ENCODE results near the gene TBRG4.

Gene TBRG4

DNA sequence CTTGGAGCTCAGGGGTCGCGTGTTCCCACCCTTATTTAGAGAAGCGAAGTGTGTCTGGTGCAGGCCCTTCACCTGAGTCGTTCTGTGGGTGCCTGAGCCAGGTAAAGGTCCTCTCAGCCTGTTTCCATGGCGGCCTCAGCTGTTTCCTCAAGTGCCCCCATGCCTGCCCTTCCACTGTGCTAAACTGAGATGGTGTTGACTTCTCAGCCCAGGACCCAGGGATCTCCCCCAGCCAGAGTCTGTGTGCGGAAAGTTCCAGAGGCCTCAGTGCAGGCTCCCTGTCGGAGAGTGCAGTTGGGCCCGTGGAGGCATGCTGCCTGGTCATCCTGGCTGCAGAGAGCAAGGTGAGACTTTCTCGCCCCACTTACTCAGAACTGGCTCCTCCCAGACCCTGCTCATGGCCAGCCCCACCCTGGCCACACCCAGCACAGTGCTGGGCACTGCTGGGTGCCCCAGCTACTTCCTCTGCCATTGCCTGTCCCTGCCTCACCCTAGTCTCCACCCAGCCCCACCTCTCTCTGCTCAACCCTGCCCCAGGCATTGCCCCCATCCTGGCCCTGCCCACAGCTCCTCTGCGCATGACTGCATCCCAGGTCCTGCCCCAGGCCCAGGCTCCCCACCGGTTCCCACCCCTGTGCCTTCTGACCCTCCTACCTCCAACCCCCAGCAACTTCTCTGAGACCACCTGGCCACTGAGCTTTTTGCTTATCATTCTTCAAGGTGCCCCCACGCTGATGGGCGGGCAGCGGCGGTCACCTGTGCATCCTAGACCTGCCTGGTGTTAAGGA is 43.1 kb downstream of the TBRG4 start:
- DNase-seq (ENCODE audit: low read depth in 1 of 2, low spot score in 1 of 2), result no peak
- H3K4me3 ChIP-seq (replicated peaks; ENCODE audit: insufficient read depth, low read length), result no peak overlapping the region

DNA sequence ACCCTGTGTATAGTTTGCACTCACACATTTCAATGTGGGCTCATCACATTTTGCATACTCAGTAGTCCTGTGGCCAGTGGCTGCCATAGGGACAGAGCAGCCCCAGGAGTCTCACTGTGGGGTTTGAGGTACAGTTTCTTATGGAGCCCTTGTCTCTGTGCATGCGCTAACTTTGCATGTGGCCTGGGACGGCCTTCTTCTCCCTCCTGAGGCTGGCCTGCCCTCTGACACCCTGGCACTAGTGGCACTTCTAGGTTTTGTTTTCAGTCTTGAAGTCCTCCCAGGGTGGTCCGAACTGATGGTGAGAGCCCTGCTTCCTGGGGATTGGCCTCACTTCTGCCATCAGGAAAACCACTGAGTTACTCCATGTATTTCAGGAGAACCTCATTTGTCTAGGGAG is 43.9 kb downstream of the TBRG4 start:
- no peak for TF ChIP-seq GABPA (IDR thresholded peaks at IDR 0.05; ENCODE audit: low read depth)
- no peak for TF ChIP-seq POLR2AphosphoS5 (IDR thresholded peaks at IDR 0.05; ENCODE audit: low read depth)
- TF ChIP-seq, protein P1, sequence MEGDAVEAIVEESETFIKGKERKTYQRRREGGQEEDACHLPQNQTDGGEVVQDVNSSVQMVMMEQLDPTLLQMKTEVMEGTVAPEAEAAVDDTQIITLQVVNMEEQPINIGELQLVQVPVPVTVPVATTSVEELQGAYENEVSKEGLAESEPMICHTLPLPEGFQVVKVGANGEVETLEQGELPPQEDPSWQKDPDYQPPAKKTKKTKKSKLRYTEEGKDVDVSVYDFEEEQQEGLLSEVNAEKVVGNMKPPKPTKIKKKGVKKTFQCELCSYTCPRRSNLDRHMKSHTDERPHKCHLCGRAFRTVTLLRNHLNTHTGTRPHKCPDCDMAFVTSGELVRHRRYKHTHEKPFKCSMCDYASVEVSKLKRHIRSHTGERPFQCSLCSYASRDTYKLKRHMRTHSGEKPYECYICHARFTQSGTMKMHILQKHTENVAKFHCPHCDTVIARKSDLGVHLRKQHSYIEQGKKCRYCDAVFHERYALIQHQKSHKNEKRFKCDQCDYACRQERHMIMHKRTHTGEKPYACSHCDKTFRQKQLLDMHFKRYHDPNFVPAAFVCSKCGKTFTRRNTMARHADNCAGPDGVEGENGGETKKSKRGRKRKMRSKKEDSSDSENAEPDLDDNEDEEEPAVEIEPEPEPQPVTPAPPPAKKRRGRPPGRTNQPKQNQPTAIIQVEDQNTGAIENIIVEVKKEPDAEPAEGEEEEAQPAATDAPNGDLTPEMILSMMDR (IDR thresholded peaks at IDR 0.05; ENCODE audit: insufficient read depth, low read length), result no peak
- TF ChIP-seq, protein P2, sequence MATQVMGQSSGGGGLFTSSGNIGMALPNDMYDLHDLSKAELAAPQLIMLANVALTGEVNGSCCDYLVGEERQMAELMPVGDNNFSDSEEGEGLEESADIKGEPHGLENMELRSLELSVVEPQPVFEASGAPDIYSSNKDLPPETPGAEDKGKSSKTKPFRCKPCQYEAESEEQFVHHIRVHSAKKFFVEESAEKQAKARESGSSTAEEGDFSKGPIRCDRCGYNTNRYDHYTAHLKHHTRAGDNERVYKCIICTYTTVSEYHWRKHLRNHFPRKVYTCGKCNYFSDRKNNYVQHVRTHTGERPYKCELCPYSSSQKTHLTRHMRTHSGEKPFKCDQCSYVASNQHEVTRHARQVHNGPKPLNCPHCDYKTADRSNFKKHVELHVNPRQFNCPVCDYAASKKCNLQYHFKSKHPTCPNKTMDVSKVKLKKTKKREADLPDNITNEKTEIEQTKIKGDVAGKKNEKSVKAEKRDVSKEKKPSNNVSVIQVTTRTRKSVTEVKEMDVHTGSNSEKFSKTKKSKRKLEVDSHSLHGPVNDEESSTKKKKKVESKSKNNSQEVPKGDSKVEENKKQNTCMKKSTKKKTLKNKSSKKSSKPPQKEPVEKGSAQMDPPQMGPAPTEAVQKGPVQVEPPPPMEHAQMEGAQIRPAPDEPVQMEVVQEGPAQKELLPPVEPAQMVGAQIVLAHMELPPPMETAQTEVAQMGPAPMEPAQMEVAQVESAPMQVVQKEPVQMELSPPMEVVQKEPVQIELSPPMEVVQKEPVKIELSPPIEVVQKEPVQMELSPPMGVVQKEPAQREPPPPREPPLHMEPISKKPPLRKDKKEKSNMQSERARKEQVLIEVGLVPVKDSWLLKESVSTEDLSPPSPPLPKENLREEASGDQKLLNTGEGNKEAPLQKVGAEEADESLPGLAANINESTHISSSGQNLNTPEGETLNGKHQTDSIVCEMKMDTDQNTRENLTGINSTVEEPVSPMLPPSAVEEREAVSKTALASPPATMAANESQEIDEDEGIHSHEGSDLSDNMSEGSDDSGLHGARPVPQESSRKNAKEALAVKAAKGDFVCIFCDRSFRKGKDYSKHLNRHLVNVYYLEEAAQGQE (IDR thresholded peaks at IDR 0.05; ENCODE audit: insufficient replicate concordance, low read depth), result no peak
- TF ChIP-seq SPI1 (IDR thresholded peaks at IDR 0.05; ENCODE audit: borderline replicate concordance, low read depth), result no peak
- Histone ChIP-seq H3K27ac (replicated peaks) (no peak overlapping the region), H3K27me3 (ENCODE audit: insufficient read depth, poor library complexity, severe bottlenecking) (no peaks in the 10 kb centered on the region), H3K4me3 (replicated peaks; ENCODE audit: insufficient read depth, low read length) (no peak overlapping the region)
- DNase-seq (ENCODE audit: low read depth in 1 of 2, low spot score in 1 of 2), result no peak

More for the DNA sequence above, 43.1 kb downstream of the TBRG4 start:
- no peaks in the 10 kb centered on the region for H3K27me3 ChIP-seq (ENCODE audit: insufficient read depth, poor library complexity, severe bottlenecking)
- TF ChIP-seq, protein P1 (IDR thresholded peaks at IDR 0.05; ENCODE audit: insufficient read depth, low read length), result no peak
- TF ChIP-seq POLR2AphosphoS5 (IDR thresholded peaks at IDR 0.05; ENCODE audit: low read depth), result no peak
- TF ChIP-seq, protein P2 (IDR thresholded peaks at IDR 0.05; ENCODE audit: insufficient replicate concordance, low read depth), result no peak
- TF ChIP-seq GABPA (IDR thresholded peaks at IDR 0.05; ENCODE audit: low read depth), result no peak
- TF ChIP-seq SPI1 (IDR thresholded peaks at IDR 0.05; ENCODE audit: borderline replicate concordance, low read depth), result no peak
- H3K27ac ChIP-seq (replicated peaks), result no peak overlapping the region

DNA sequence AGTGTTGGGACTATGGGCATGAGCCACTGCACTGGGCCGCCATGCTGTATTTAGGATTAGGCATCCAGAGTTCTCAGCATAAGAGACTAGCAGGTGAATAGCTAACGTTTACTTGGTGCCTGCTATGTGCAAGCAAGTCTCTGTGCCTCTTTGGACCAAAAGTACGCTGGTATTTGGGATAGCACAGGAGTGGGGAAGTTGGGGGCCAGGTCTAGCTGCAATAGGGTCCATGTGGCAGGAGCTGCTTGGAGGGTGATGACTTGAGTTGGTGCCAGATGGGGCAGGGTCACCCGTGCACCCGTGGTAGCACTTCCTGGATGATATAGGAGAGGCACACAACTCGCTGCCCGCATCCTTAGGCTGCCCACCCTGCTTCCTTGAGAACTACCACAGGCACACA is 45.1 kb downstream of the TBRG4 start:
- H3K27ac ChIP-seq (replicated peaks), result no peak overlapping the region
- H3K4me3 ChIP-seq (replicated peaks; ENCODE audit: insufficient read depth, low read length), result no peak overlapping the region
- TF ChIP-seq, protein P1 (IDR thresholded peaks at IDR 0.05; ENCODE audit: insufficient read depth, low read length), result no peak
- TF ChIP-seq, protein P2 (IDR thresholded peaks at IDR 0.05; ENCODE audit: insufficient replicate concordance, low read depth), result no peak
- no peak for DNase-seq (ENCODE audit: low read depth in 1 of 2, low spot score in 1 of 2)
- no peaks in the 10 kb centered on the region for H3K27me3 ChIP-seq (ENCODE audit: insufficient read depth, poor library complexity, severe bottlenecking)
